GM20431 (cell line): ENCODE data around the gene PHF21A.
"Not testable (repeated sequence)": the region's sequence is repeated elsewhere in the genome, so short reads cannot be mapped to it uniquely, and the experiment has no call there.

Experiments
- in situ Hi-C: fragments of 300-500 bp; cut with MseI, MboI; formaldehyde crosslinking; loops from one replicate; pipeline ENCODE4 v1.15.0; 2020; ENCODE audit warnings: low sequenced_read_pairs; ENCODE audit not compliant: unreplicated experiment

Gene PHF21A

GRCh38 chr11:46121724-46122477, 647 bp upstream of the PHF21A start:
- in situ Hi-C loops, result no loop called here

GRCh38 chr11:46120346-46121300, 631 bp downstream of the PHF21A start:
- in situ Hi-C loops, result no loop called here

- in situ Hi-C loops, result no loop called here
Measured at GRCh38 chr11:46119352-46120216, 1.7 kb downstream of the PHF21A start.

GRCh38 chr11:46118702-46119351, 2.4 kb downstream of the PHF21A start:
- in situ Hi-C loops, result no loop called here

GRCh38 chr11:46117842-46118241, 3.4 kb downstream of the PHF21A start:
- in situ Hi-C loops, result no loop called here

GRCh38 chr11:46116712-46117037, 4.6 kb downstream of the PHF21A start:
- in situ Hi-C loops, result not testable (repeated sequence)

- in situ Hi-C loops, result no loop called here
Measured at GRCh38 chr11:46116007-46116711, 5.1 kb downstream of the PHF21A start.

- in situ Hi-C loops, result no loop called here
Measured at GRCh38 chr11:46114961-46115360, 6.3 kb downstream of the PHF21A start.

- in situ Hi-C loops, result no loop called here
Measured at GRCh38 chr11:46114378-46114777, 6.9 kb downstream of the PHF21A start.

GRCh38 chr11:46112961-46113607, 8.2 kb downstream of the PHF21A start:
- in situ Hi-C loops, result no loop called here

- in situ Hi-C loops, result no loop called here
Measured at GRCh38 chr11:46108751-46109150, 12.5 kb downstream of the PHF21A start.

- in situ Hi-C loops, result no loop called here
Measured at GRCh38 chr11:46107780-46108179, 13.5 kb downstream of the PHF21A start.

- in situ Hi-C loops, result no loop called here
Measured at GRCh38 chr11:46107408-46107718, 13.9 kb downstream of the PHF21A start.

GRCh38 chr11:46106530-46107407, 14.5 kb downstream of the PHF21A start:
- in situ Hi-C loops, result no loop called here

- in situ Hi-C loops, result no loop called here
Measured at GRCh38 chr11:46105926-46106325, 15.3 kb downstream of the PHF21A start.

- in situ Hi-C loops, result no loop called here
Measured at GRCh38 chr11:46105134-46105628, 16.1 kb downstream of the PHF21A start.

- in situ Hi-C loops, result no loop called here
Measured at GRCh38 chr11:46102843-46103242, 18.4 kb downstream of the PHF21A start.

- in situ Hi-C loops, result no loop called here
Measured at GRCh38 chr11:46100670-46101069, 20.6 kb downstream of the PHF21A start.
